Panc1 (cell line): ENCODE measurements around the gene NPEPL1. TPM values are rescaled to one million over a fixed set of nuclear protein-coding genes. Genes with fewer than 3 reads are reported as not detected.

Experiments
- ATAC-seq: fragments of 200-7000 bp; cut with Tn5 transposase; 2 replicates; pipeline ENCODE4 v1.9.1; 2020; ENCODE audit warnings: mild to moderate bottlenecking, moderate library complexity
- BruUV-seq: library from RNA; stranded (reverse); fragments of 400-500 nt; replicated peaks from 2 replicates; lab custom pipeline; 2021; lab: Mats Ljungman, UMichigan
- CTCF ChIA-PET: fragments of 300-600 bp; sonication (Branson Sonifier 250); formaldehyde crosslinking; loops from one replicate; lab custom pipeline; 2022; ENCODE audit warnings: antibody characterized with exemption; lab: Charles Lee
- POLR2A ChIA-PET: fragments of 300-600 bp; sonication (Branson Sonifier 250); formaldehyde crosslinking; loops from one replicate; lab custom pipeline; 2022; ENCODE audit warnings: antibody characterized with exemption; lab: Charles Lee
- DNase-seq: peaks from one replicate; pipeline ENCODE4 v3.0.0-alpha.2; 2010; ENCODE audit warnings: low read depth, low spot score
- H3K27ac ChIP-seq: 2 replicates; pipeline ENCODE4 v1.5.1; 2011; ENCODE audit warnings: mild to moderate bottlenecking, low read length, inconsistent platforms
- H3K27me3 ChIP-seq: fragments of 200-500 bp; sonication (Bioruptor generic); 2 replicates; pipeline ENCODE4 v1.6.0; 2014; ENCODE audit warnings: low read length, inconsistent platforms; ENCODE audit not compliant: control insufficient read depth, insufficient read depth
- H3K36me3 ChIP-seq: fragments of 200-500 bp; sonication (Bioruptor generic); 2 replicates; pipeline ENCODE4 v1.5.1; 2014; ENCODE audit warnings: inconsistent platforms, mild to moderate bottlenecking, low read length, moderate library complexity; ENCODE audit not compliant: control insufficient read depth, insufficient read depth
- H3K4me1 ChIP-seq: 2 replicates; pipeline ENCODE4 v1.5.1; 2011; ENCODE audit warnings: inconsistent platforms, mild to moderate bottlenecking, low read length, moderate library complexity; ENCODE audit not compliant: control insufficient read depth, insufficient read depth
- H3K4me3 ChIP-seq, 2 experiments: 2 replicates each; pipeline ENCODE4 v1.5.1; 2011 to 2012; ENCODE audit warnings: low read depth in 2 of 2, low read length in 2 of 2, mild to moderate bottlenecking in 2 of 2, inconsistent platforms in 1 of 2, moderate library complexity in 1 of 2
- H3K9me3 ChIP-seq: fragments of 200-500 bp; sonication (Bioruptor generic); 2 replicates; pipeline ENCODE4 v1.5.1; 2014; ENCODE audit warnings: low read depth, mild to moderate bottlenecking, inconsistent platforms, low read length, moderate library complexity; ENCODE audit not compliant: control insufficient read depth, insufficient read depth
- CTCF ChIP-seq: fragments of 450-650 bp; IDR thresholded peaks from 2 replicates; pipeline ENCODE4 v1.5.1; 2017; ENCODE audit warnings: mild to moderate bottlenecking
- POLR2AphosphoS5 ChIP-seq: IDR thresholded peaks from 2 replicates; pipeline ENCODE4 v1.6.1; 2012; ENCODE audit warnings: mild to moderate bottlenecking, low read depth, low read length, moderate library complexity
- REST ChIP-seq, 2 experiments: IDR thresholded peaks; 2 replicates each; pipeline ENCODE4 v1.6.1; 2011 to 2012; ENCODE audit warnings: low read depth in 2 of 2, control low read depth in 1 of 2, low read length in 1 of 2, mild to moderate bottlenecking in 1 of 2, moderate library complexity in 1 of 2; ENCODE audit not compliant: insufficient read depth in 1 of 2
- SIN3A ChIP-seq: IDR thresholded peaks from 2 replicates; pipeline ENCODE4 v1.6.1; 2012; ENCODE audit warnings: low read depth, mild to moderate bottlenecking, low read length, moderate library complexity, borderline replicate concordance; ENCODE audit not compliant: insufficient read depth
- TCF7L2 ChIP-seq: IDR thresholded peaks from 2 replicates; pipeline ENCODE4 v1.6.1; 2011; ENCODE audit warnings: mild to moderate bottlenecking, low read depth, low read length, inconsistent platforms
- in situ Hi-C: cut with HindIII; loops from 2 replicates; pipeline ENCODE4 v1.10.0; 2016; ENCODE audit warnings: low sequenced_read_pairs, low pct_unique_long_range_greater_than_20kb
- intact Hi-C: fragments of 100-400 bp; cut with micrococcal nuclease; formaldehyde crosslinking; loops from one replicate; pipeline ENCODE4 v1.10.0; 2022; ENCODE audit not compliant: unreplicated experiment
- total RNA-seq: library from RNA; stranded (reverse); gene quantifications from one replicate; pipeline ENCODE4 v1.2.1, GENCODE V29; 2021; ENCODE audit not compliant: unreplicated experiment

The NPEPL1 gene
- total RNA-seq, 1 experiment from 2014 or later: 27.4 TPM

- no peaks in the 10 kb centered on the region for H3K4me1 ChIP-seq
- ChIA-PET POLR2A (no interaction called here), CTCF (no interaction called here)
- no peak overlapping the region for H3K27ac ChIP-seq
- H3K9me3 ChIP-seq: no peaks in the 10 kb centered on the region
- DNase-seq (no peak), ATAC-seq (no peak)
- no peaks in the 10 kb centered on the region for H3K27me3 ChIP-seq
- no peak overlapping the region for H3K4me3 ChIP-seq
- intact Hi-C loops: no loop called here
- in situ Hi-C loops: no loop called here
- TF ChIP-seq SIN3A: no peak
- no peak for TF ChIP-seq REST (IDR thresholded peaks at IDR 0.05; ENCODE audit: insufficient read depth in 1 of 2, low read depth in 2 of 2, low read length in 1 of 2)
- TF ChIP-seq CTCF: no peak
- no peak for TF ChIP-seq POLR2AphosphoS5
- TF ChIP-seq TCF7L2: no peak
- BruUV-seq: no TSS peak
- H3K36me3 ChIP-seq: 0 out of 2 replicates have a peak, but pooled peaks cover 2% of the 10 kb centered on the region
These were observed 7.7 kb downstream of the NPEPL1 start for GRCh38 chr20:58700121-58700821.

- ATAC-seq: no peak
- CTCF ChIA-PET: no interaction called here
- no peaks in the 10 kb centered on the region for H3K27me3 ChIP-seq
- BruUV-seq: no TSS peak
- no peak overlapping the region for H3K4me3 ChIP-seq
- intact Hi-C loops (no loop called here), in situ Hi-C loops (no loop called here)
- POLR2A ChIA-PET: no interaction called here
- no peak for DNase-seq
- no peaks in the 10 kb centered on the region for H3K4me1 ChIP-seq
- H3K9me3 ChIP-seq: no peaks in the 10 kb centered on the region
- 0 out of 2 replicates have a peak, but pooled peaks cover 2% of the 10 kb centered on the region for H3K36me3 ChIP-seq
- no peak overlapping the region for H3K27ac ChIP-seq
- TF ChIP-seq SIN3A: no peak
- no peak for TF ChIP-seq POLR2AphosphoS5
- TF ChIP-seq CTCF: no peak
- TF ChIP-seq TCF7L2: no peak
These were observed 8.2 kb downstream of the NPEPL1 start for GRCh38 chr20:58700823-58701222.
